GM21529 (cell line): ENCODE data around the gene TM2D3.

Experiments used
- ATAC-seq: cut with Tn5 transposase; IDR thresholded peaks from one replicate; pipeline ENCODE4 v1.9.1; 2021; ENCODE audit not compliant: unreplicated experiment

The TM2D3 gene

GRCh38 chr15:101625184-101625583 lies 27.0 kb downstream of the TM2D3 start:
- ATAC-seq: no peak

- ATAC-seq: no peak
These were observed 28.5 kb downstream of the TM2D3 start for GRCh38 chr15:101623367-101624304.

GRCh38 chr15:101621961-101622360 lies 30.2 kb downstream of the TM2D3 start:
- no peak for ATAC-seq

GRCh38 chr15:101620671-101621070 lies 31.5 kb downstream of the TM2D3 start:
- no peak for ATAC-seq

GRCh38 chr15:101619615-101619865 lies 32.6 kb downstream of the TM2D3 start:
- ATAC-seq: no peak

GRCh38 chr15:101618851-101619614 lies 33.1 kb downstream of the TM2D3 start:
- ATAC-seq: no peak

GRCh38 chr15:101618076-101618475 lies 34.1 kb downstream of the TM2D3 start:
- no peak for ATAC-seq

- ATAC-seq: no peak
These were observed 34.7 kb downstream of the TM2D3 start for GRCh38 chr15:101617390-101617965.

- no peak for ATAC-seq
These were observed 36.0 kb downstream of the TM2D3 start for GRCh38 chr15:101615986-101616848.

GRCh38 chr15:101615414-101615985 lies 36.7 kb downstream of the TM2D3 start:
- ATAC-seq: no peak

- no peak for ATAC-seq
These were observed 37.4 kb downstream of the TM2D3 start for GRCh38 chr15:101614761-101615160.

GRCh38 chr15:101614001-101614585 lies 38.1 kb downstream of the TM2D3 start:
- no peak for ATAC-seq

GRCh38 chr15:101613130-101614000 lies 38.8 kb downstream of the TM2D3 start:
- ATAC-seq: no peak

- ATAC-seq: no peak
These were observed 39.5 kb downstream of the TM2D3 start for GRCh38 chr15:101612676-101613075.

GRCh38 chr15:101611580-101612299 lies 40.4 kb downstream of the TM2D3 start:
- no peak for ATAC-seq

GRCh38 chr15:101611007-101611406 lies 41.2 kb downstream of the TM2D3 start:
- ATAC-seq: no peak

GRCh38 chr15:101610611-101611000 lies 41.6 kb downstream of the TM2D3 start:
- no peak for ATAC-seq

GRCh38 chr15:101609742-101610610 lies 42.2 kb downstream of the TM2D3 start:
- no peak for ATAC-seq
